Measurements from ENCODE around the gene POLDIP2. TPM values are rescaled to one million over a fixed set of nuclear protein-coding genes. Genes with fewer than 3 reads are reported as not detected.

Gene POLDIP2
- total and polyA plus RNA-seq, 12 donors, result 74.2 to 204 (median 175) TPM

GRCh38 chr17:28330671-28331070 is 26.7 kb downstream of the POLDIP2 start:
- Histone ChIP-seq H3K4me1 (replicated peaks in 1 of 2) (peaks cover 0 to 20% of the 10 kb centered on the region in 2 donors), H3K27me3 (no peaks in the 10 kb centered on the region), H3K27ac (no peak overlapping the region), H3K4me3 (no peak overlapping the region), H3K9me3 (replicated peaks in 1 of 3) (no peaks in the 10 kb centered on the region), H3K36me3 (replicated peaks in 1 of 2) (peaks cover 0 to 43% of the 10 kb centered on the region in 2 donors)
- peak in 3 of 7 donors; percentile 12 to 45 (median 16) for DNase-seq
- intact Hi-C loops (cut with DNase I), result no loop called here
- TF ChIP-seq CTCF (IDR thresholded peaks at IDR 0.05) (no peak), POLR2A (IDR thresholded peaks at IDR 0.05) (no peak)
- WGBS, 4 donors, result 91 to 100% (median 95%) methylated on average over 4 to 5 of the region's 5 CpGs

DNA sequence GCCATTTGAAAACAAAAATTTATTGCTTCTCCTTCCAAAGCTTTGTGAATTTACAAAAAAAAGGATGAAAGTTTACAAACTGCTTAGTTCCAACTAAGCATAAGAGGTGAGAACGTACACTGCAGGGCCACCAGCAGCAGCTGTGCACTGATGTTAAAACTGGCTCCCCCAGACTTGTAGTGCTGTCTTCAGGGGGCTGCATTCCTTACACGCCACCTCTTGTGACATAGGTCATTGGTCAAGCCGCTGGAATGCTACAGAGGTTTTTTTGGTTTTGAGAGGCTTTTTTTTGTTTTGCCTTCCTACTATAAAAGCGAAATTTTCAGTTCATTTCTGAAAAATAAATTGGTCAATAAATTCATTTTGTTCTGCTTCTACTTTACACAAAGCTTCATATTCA is 29.0 kb downstream of the POLDIP2 start:
- Histone ChIP-seq H3K27me3 (no peaks in the 10 kb centered on the region), H3K36me3 (replicated peaks in 1 of 2) (peaks cover 0 to 43% of the 10 kb centered on the region in 2 donors), H3K9me3 (replicated peaks in 1 of 3) (no peaks in the 10 kb centered on the region), H3K27ac (no peak overlapping the region), H3K4me3 (no peak overlapping the region), H3K4me1 (replicated peaks in 1 of 2) (peaks cover 0 to 10% of the 10 kb centered on the region in 2 donors)
- DNase-seq, result peak in 2 of 7 donors; percentile 4 to 10
- no peak for TF ChIP-seq POLR2A (IDR thresholded peaks at IDR 0.05)
- no peak for TF ChIP-seq CTCF (IDR thresholded peaks at IDR 0.05)
- intact Hi-C loops (cut with DNase I), result no loop called here
- 68 to 87% (median 75%) methylated on average over 4 of the region's 4 CpGs for WGBS, 4 donors

GRCh38 chr17:28327709-28328108 is 29.6 kb downstream of the POLDIP2 start:
- H3K27me3 ChIP-seq, result no peaks in the 10 kb centered on the region
- 61 to 67% (median 63%) methylated on average over 3 of the region's 3 CpGs for WGBS, 4 donors
- DNase-seq, result no peak
- peaks cover 0 to 9% of the 10 kb centered on the region in 2 donors for H3K4me1 ChIP-seq (replicated peaks in 1 of 2)
- peaks cover 0 to 43% of the 10 kb centered on the region in 2 donors for H3K36me3 ChIP-seq (replicated peaks in 1 of 2)
- H3K9me3 ChIP-seq (replicated peaks in 1 of 3), result no peaks in the 10 kb centered on the region
- intact Hi-C loops (cut with DNase I), result no loop called here
- H3K4me3 ChIP-seq, result no peak overlapping the region
- TF ChIP-seq POLR2A (IDR thresholded peaks at IDR 0.05) (no peak), CTCF (IDR thresholded peaks at IDR 0.05) (no peak)
- H3K27ac ChIP-seq, result no peak overlapping the region

- H3K27ac ChIP-seq, result no peak overlapping the region
- H3K27me3 ChIP-seq, result no peaks in the 10 kb centered on the region
- peak in 1 of 7 donors; percentile 6 for DNase-seq
- H3K4me1 ChIP-seq (replicated peaks in 1 of 2), result peaks cover 0 to 9% of the 10 kb centered on the region in 2 donors
- peaks cover 0 to 43% of the 10 kb centered on the region in 2 donors for H3K36me3 ChIP-seq (replicated peaks in 1 of 2)
- no peak overlapping the region for H3K4me3 ChIP-seq
- 92 to 97% (median 93%) methylated on average over 9 of the region's 9 CpGs for WGBS, 4 donors
- intact Hi-C loops (cut with DNase I), result no loop called here
- TF ChIP-seq CTCF (IDR thresholded peaks at IDR 0.05) (no peak), POLR2A (IDR thresholded peaks at IDR 0.05) (no peak)
- H3K9me3 ChIP-seq (replicated peaks in 1 of 3), result no peaks in the 10 kb centered on the region
These were observed 30.2 kb downstream of the POLDIP2 start for GRCh38 chr17:28327031-28327607.
